ENCODE measurements around the gene PCNA.

PCNA gene

GRCh38 chr20:5126512-5127203 lies 6.9 kb upstream of the PCNA start, which contains the start of gene CDS2:
Gene CDS2, plus strand, starts transcription at chr20:5127008. Its CDS starts 85 bp downstream, at chr20:5127093.
- peaks cover 37% of the 10 kb centered on the region for H3K4me1 ChIP-seq
- no peaks in the 10 kb centered on the region for H3K9me3 ChIP-seq

DNA sequence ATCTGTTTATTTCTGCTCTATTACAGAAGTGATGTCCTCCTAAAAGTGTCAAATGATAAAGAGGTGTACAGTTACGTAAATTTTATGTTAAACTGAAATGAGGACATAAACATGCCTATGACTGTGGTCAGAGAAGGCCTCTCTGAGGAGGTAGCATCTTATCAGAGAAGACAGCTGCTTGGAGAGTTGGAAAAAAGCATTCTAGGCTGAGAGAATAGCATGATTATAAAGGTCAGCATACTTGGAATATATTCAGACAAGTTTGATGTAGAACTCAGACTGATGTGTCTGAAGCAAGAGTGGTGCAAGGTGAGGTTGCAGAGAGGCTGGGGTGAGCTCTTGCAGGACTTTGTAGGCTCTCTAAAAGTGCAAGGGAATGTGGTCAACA lies 3.1 kb upstream of the PCNA start:
- no peak overlapping the region for H3K4me2 ChIP-seq
- no peak for TF ChIP-seq Cebpa-rat (IDR thresholded peaks at IDR 0.05)
- no peak overlapping the region for H3K9ac ChIP-seq

More at GRCh38 chr20:5126512-5127203, 6.9 kb upstream of the PCNA start, which contains the start of gene CDS2:
- peak within 1 kb of the TSS; percentile 91 for H3K4me2 ChIP-seq
- H3K9ac ChIP-seq, result peak within 1 kb of the TSS; percentile 90
- peak within 1 kb of the TSS; percentile 91 for H3K4me3 ChIP-seq
- H3K27ac ChIP-seq, result peak within 1 kb of the TSS; percentile 91
- H3K36me3 ChIP-seq, result 0 out of 2 replicates have a peak, but pooled peaks cover 12% of the 10 kb centered on the region
- TF ChIP-seq Cebpa-rat (IDR thresholded peaks at IDR 0.05), result no peak
- H4K20me1 ChIP-seq, result peaks cover 30% of the 10 kb centered on the region
- no peaks in the 10 kb centered on the region for H3K27me3 ChIP-seq

DNA sequence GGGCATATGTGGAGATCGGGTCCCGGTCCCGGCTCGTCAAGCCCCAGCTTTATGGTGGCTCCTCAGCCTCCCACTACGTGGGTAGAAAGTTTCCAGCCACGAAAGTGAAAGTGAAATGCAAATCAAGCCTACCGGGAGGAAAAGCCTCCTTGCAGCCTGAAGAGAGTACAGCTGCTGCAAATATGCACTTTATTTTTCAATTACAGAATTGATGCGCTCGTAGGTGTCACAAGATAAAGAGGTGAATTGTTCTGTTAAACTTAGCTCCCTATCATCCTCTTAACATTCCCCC lies 373 bp upstream of the PCNA start:
- Histone ChIP-seq H3K27me3 (no peaks in the 10 kb centered on the region), H3K4me1 (peaks cover 48% of the 10 kb centered on the region), H3K4me3 (peak overlapping the region; percentile 86), H4K20me1 (peaks cover 46% of the 10 kb centered on the region), H3K27ac (peak overlapping the region; percentile 95), H3K9me3 (no peaks in the 10 kb centered on the region), H3K4me2 (peak overlapping the region; percentile 68), H3K9ac (peak overlapping the region; percentile 97), H3K36me3 (peaks cover 33% of the 10 kb centered on the region)
- no peak for TF ChIP-seq Cebpa-rat (IDR thresholded peaks at IDR 0.05)

More for the DNA sequence above, 3.1 kb upstream of the PCNA start:
- H3K4me1 ChIP-seq, result peaks cover 31% of the 10 kb centered on the region
- no peak overlapping the region for H3K27ac ChIP-seq
- peaks cover 7% of the 10 kb centered on the region; the same call in 1 of the 2 replicates for H3K36me3 ChIP-seq
- no peaks in the 10 kb centered on the region for H3K9me3 ChIP-seq
- no peaks in the 10 kb centered on the region for H3K27me3 ChIP-seq
- H4K20me1 ChIP-seq, result peaks cover 20% of the 10 kb centered on the region
- no peak overlapping the region for H3K4me3 ChIP-seq

- Histone ChIP-seq H3K27ac (peak overlapping the region; percentile 95), H3K4me2 (peak overlapping the region; percentile 89), H3K9ac (peak overlapping the region; percentile 97), H3K4me3 (peak overlapping the region; percentile 86), H3K27me3 (no peaks in the 10 kb centered on the region), H3K9me3 (no peaks in the 10 kb centered on the region), H3K36me3 (peaks cover 43% of the 10 kb centered on the region), H4K20me1 (peaks cover 50% of the 10 kb centered on the region), H3K4me1 (peaks cover 50% of the 10 kb centered on the region)
- no peak for TF ChIP-seq Cebpa-rat (IDR thresholded peaks at IDR 0.05)
These were observed 669 bp downstream of the PCNA start for GRCh38 chr20:5119143-5119434.

DNA sequence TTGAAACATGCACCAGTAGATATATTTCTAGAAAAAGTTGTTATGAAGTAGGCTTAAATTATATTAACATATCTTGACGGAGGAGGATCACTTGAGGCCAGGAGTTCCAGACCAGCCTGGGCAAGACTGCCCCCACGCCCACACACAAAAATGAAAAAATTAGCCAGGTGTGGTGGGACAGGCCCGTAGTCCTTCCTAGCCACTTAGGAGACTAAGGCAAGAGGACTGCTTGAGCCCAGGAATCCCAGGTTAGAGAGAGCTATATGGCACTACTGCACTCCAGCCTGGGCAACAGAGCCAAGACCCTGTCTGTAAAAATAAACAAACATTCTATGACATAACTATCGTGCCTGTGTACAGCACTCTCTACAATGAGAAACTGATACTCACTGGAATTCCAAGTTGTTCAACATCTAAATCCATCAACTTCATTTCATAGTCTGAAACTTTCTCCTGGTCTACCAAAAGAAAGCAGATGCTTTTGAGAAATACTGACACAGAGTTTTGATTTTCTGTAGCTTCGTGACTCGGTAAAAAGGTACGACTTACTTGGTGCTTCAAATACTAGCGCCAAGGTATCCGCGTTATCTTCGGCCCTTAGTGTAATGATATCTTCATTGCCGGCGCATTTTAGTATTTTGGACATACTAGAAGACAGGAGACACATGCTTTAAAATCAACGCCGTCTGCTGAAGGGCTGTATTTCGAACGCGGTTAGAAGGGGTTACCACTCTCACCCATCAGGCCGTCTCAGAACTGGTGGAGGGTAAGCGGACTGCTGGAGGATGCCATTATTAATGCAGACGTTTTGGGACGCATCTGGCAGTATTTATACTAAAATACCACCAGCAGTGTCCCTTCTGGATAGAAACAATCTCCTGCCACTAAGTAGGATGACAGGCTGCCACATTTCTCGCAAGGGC lies 1.3 kb downstream of the PCNA start:
- peaks cover 46% of the 10 kb centered on the region for H3K36me3 ChIP-seq
- no peak for TF ChIP-seq Cebpa-rat (IDR thresholded peaks at IDR 0.05)
- peak overlapping the region; percentile 89 for H3K4me2 ChIP-seq
- H3K9ac ChIP-seq, result peak overlapping the region; percentile 97
- peak overlapping the region; percentile 86 for H3K4me3 ChIP-seq
- peaks cover 50% of the 10 kb centered on the region for H4K20me1 ChIP-seq
- H3K4me1 ChIP-seq, result peaks cover 56% of the 10 kb centered on the region
- no peaks in the 10 kb centered on the region for H3K9me3 ChIP-seq
- H3K27me3 ChIP-seq, result no peaks in the 10 kb centered on the region
- H3K27ac ChIP-seq, result peak overlapping the region; percentile 95

- Histone ChIP-seq H3K9ac (peak overlapping the region; percentile 72), H3K36me3 (peaks cover 46% of the 10 kb centered on the region)
These were observed 2.9 kb downstream of the PCNA start for GRCh38 chr20:5116875-5117274.

GRCh38 chr20:5114403-5114802 lies 5.4 kb downstream of the PCNA start:
- H3K4me3 ChIP-seq, result no peak overlapping the region
- no peak overlapping the region; the same call in 1 of the 2 replicates for H3K9ac ChIP-seq
- no peak overlapping the region for H3K27ac ChIP-seq
- peaks cover 57% of the 10 kb centered on the region for H3K4me1 ChIP-seq
- peaks cover 64% of the 10 kb centered on the region for H3K36me3 ChIP-seq
- no peak for TF ChIP-seq Cebpa-rat (IDR thresholded peaks at IDR 0.05)
- H4K20me1 ChIP-seq, result peaks cover 47% of the 10 kb centered on the region
- H3K9me3 ChIP-seq, result no peaks in the 10 kb centered on the region
- peak overlapping the region; percentile 97; the same call in 1 of the 2 replicates for H3K4me2 ChIP-seq
- no peaks in the 10 kb centered on the region for H3K27me3 ChIP-seq

More at GRCh38 chr20:5116875-5117274, 2.9 kb downstream of the PCNA start:
- H3K4me1 ChIP-seq, result peaks cover 61% of the 10 kb centered on the region
- H3K4me3 ChIP-seq, result peak overlapping the region; percentile 86
- no peak for TF ChIP-seq Cebpa-rat (IDR thresholded peaks at IDR 0.05)
- no peaks in the 10 kb centered on the region for H3K27me3 ChIP-seq
- peak overlapping the region; percentile 89 for H3K4me2 ChIP-seq
- peaks cover 50% of the 10 kb centered on the region for H4K20me1 ChIP-seq
- H3K9me3 ChIP-seq, result no peaks in the 10 kb centered on the region
- no peak overlapping the region for H3K27ac ChIP-seq

- peak overlapping the region; percentile 97 for H3K4me2 ChIP-seq
- peaks cover 71% of the 10 kb centered on the region for H3K36me3 ChIP-seq
- peak overlapping the region; percentile 90 for H3K27ac ChIP-seq
- TF ChIP-seq Cebpa-rat (IDR thresholded peaks at IDR 0.05), result no peak
- peak overlapping the region; percentile 93 for H3K4me3 ChIP-seq
- H3K4me1 ChIP-seq, result peaks cover 57% of the 10 kb centered on the region
- peak overlapping the region; percentile 88 for H3K9ac ChIP-seq
- no peaks in the 10 kb centered on the region for H3K27me3 ChIP-seq
- H4K20me1 ChIP-seq, result peaks cover 39% of the 10 kb centered on the region
- no peaks in the 10 kb centered on the region for H3K9me3 ChIP-seq
These were observed 6.2 kb downstream of the PCNA start for GRCh38 chr20:5113615-5113986.

DNA sequence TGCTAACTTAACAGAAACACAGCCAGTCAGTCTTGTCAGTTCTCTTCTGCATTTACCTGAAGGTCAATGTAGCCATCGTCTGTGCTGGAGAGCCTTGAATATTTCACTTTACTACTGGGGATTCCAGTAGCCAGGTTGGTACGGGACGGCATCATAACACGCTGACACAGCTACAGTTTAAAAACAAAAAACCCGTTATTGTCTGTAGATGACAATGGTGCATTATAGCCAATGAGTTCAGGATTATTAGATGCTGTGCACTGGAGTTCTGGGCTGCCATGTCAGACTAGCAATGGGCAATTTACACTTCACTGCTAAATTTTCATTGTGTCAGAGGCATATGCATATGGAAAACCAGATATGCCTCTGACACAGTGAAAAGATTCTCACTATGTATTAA lies 10.5 kb downstream of the PCNA start:
- no peaks in the 10 kb centered on the region for H3K27me3 ChIP-seq
- H3K4me1 ChIP-seq, result peaks cover 23% of the 10 kb centered on the region
- H3K4me2 ChIP-seq, result no peak overlapping the region
- peaks cover 75% of the 10 kb centered on the region for H3K36me3 ChIP-seq
- H3K27ac ChIP-seq, result no peak overlapping the region
- 0 out of 2 replicates have a peak, but pooled peaks cover 3% of the 10 kb centered on the region for H4K20me1 ChIP-seq
- TF ChIP-seq Cebpa-rat (IDR thresholded peaks at IDR 0.05), result no peak
- H3K9ac ChIP-seq, result no peak overlapping the region
- H3K4me3 ChIP-seq, result no peak overlapping the region
- no peaks in the 10 kb centered on the region for H3K9me3 ChIP-seq

DNA sequence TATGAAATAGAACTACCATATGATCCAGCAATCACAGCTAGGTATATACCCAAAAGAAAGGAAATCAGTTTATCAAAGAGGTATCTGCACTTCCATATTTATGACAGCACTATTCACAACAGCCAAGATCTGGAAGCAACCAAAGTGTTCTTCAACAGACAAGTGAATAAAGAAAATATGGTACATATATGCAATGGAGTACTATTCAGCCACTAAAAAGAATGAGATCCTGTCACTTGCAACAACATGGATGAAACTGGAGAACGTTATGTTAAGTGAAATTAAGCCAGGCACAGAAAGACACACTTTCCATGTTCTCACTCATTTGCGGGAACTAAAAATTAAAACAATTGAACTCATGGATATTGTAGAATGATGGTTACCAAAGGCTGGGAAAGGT lies 15.3 kb downstream of the PCNA start:
- no peak for TF ChIP-seq Cebpa-rat (IDR thresholded peaks at IDR 0.05)
- peaks cover 32% of the 10 kb centered on the region; the same call in 1 of the 2 replicates for H4K20me1 ChIP-seq
- no peaks in the 10 kb centered on the region for H3K9me3 ChIP-seq
- H3K9ac ChIP-seq, result no peak overlapping the region
- H3K4me3 ChIP-seq, result no peak overlapping the region
- H3K27ac ChIP-seq, result no peak overlapping the region
- H3K36me3 ChIP-seq, result peaks cover 95% of the 10 kb centered on the region
- H3K4me2 ChIP-seq, result no peak overlapping the region
- no peaks in the 10 kb centered on the region for H3K27me3 ChIP-seq
- no peaks in the 10 kb centered on the region for H3K4me1 ChIP-seq

Data from BLaER1 (cell line).